IMR-90 (cell line): Measurements from ENCODE around the gene OSBP2. TPM values are rescaled to one million over a fixed set of nuclear protein-coding genes. Genes with fewer than 3 reads are reported as not detected.

Experiments
- ATAC-seq: fragments of 200-7000 bp; cut with Tn5 transposase; 2 replicates; pipeline ENCODE4 v1.9.1; 2020; ENCODE audit warnings: low read depth, mild to moderate bottlenecking, moderate library complexity
- BruUV-seq: library from RNA; stranded (reverse); fragments of 400-500 nt; replicated peaks from 2 replicates; lab custom pipeline; 2021; lab: Mats Ljungman, UMichigan
- CTCF ChIA-PET: fragments of 300-600 bp; formaldehyde crosslinking; extraction: SDS; loops from one replicate; lab custom pipeline; 2021; ENCODE audit warnings: antibody characterized with exemption; lab: Yijun Ruan, JAX
- POLR2A ChIA-PET: fragments of 300-600 bp; sonication (Branson Sonifier 250); formaldehyde crosslinking; loops from one replicate; lab custom pipeline; 2022; ENCODE audit warnings: antibody characterized with exemption; ENCODE audit not compliant: unreplicated experiment; lab: Charles Lee
- DNase-seq: peaks from one replicate; pipeline ENCODE4 v3.0.0; 2013
- H2AFZ ChIP-seq: replicated peaks from 2 replicates; pipeline ENCODE3; 2013; ENCODE audit warnings: low read length, mild to moderate bottlenecking; ENCODE audit not compliant: poor library complexity
- H2AK5ac ChIP-seq: 2 replicates; pipeline ENCODE4 v1.6.1; 2013; ENCODE audit warnings: low read depth, low read length, inconsistent platforms
- H2AK9ac ChIP-seq: replicated peaks from 2 replicates; pipeline ENCODE3; 2013; ENCODE audit warnings: mild to moderate bottlenecking, low read depth, low read length, moderate library complexity; ENCODE audit not compliant: poor library complexity
- H2BK120ac ChIP-seq: 2 replicates; pipeline ENCODE4 v1.6.1; 2013; ENCODE audit warnings: low read depth, low read length, inconsistent platforms
- H2BK15ac ChIP-seq: 3 replicates; pipeline ENCODE4 v1.6.1; 2013; ENCODE audit warnings: low read depth, low read length, inconsistent platforms
- H2BK20ac ChIP-seq: 2 replicates; pipeline ENCODE4 v1.6.1; 2013; ENCODE audit warnings: low read depth, mild to moderate bottlenecking, inconsistent platforms, low read length, moderate library complexity
- H2BK5ac ChIP-seq: 2 replicates; pipeline ENCODE4 v1.6.1; 2013; ENCODE audit warnings: mild to moderate bottlenecking, low read depth, low read length, inconsistent platforms; ENCODE audit not compliant: poor library complexity, severe bottlenecking
- H3K14ac ChIP-seq: replicated peaks from 2 replicates; pipeline ENCODE4 v1.6.1; 2013; ENCODE audit warnings: low read depth, low read length, inconsistent platforms
- H3K18ac ChIP-seq: 2 replicates; pipeline ENCODE4 v1.6.1; 2013; ENCODE audit warnings: low read depth, low read length, control low read depth
- H3K23ac ChIP-seq: 2 replicates; pipeline ENCODE4 v1.6.1; 2013; ENCODE audit warnings: low read depth, low read length, inconsistent platforms
- H3K27ac ChIP-seq: 2 replicates; pipeline ENCODE4 v1.5.1; 2013; ENCODE audit warnings: mild to moderate bottlenecking, control low read depth, low read length; ENCODE audit not compliant: insufficient read depth
- H3K27me3 ChIP-seq: 2 replicates; pipeline ENCODE4 v1.6.1; 2013; ENCODE audit warnings: low read length; ENCODE audit not compliant: control insufficient read depth, insufficient read depth
- H3K36me3 ChIP-seq: 2 replicates; pipeline ENCODE4 v1.6.1; 2013; ENCODE audit warnings: low read length, mixed read lengths; ENCODE audit not compliant: control insufficient read depth, insufficient read depth
- H3K4ac ChIP-seq: 2 replicates; pipeline ENCODE4 v1.6.1; 2013; ENCODE audit warnings: low read depth, low read length, inconsistent platforms
- H3K4me1 ChIP-seq: 2 replicates; pipeline ENCODE4 v1.6.1; 2013; ENCODE audit warnings: low read length, mixed read lengths; ENCODE audit not compliant: control insufficient read depth, insufficient read depth
- H3K4me2 ChIP-seq: 2 replicates; pipeline ENCODE4 v1.6.1; 2013; ENCODE audit warnings: low read depth, mild to moderate bottlenecking, control low read depth, low read length, moderate library complexity
- H3K4me3 ChIP-seq: 2 replicates; pipeline ENCODE4 v1.5.1; 2013; ENCODE audit warnings: low read depth, mild to moderate bottlenecking, control low read depth, low read length, moderate library complexity; ENCODE audit not compliant: insufficient read depth
- H3K56ac ChIP-seq: 2 replicates; pipeline ENCODE4 v1.6.1; 2013; ENCODE audit warnings: low read length, inconsistent platforms; ENCODE audit not compliant: insufficient read depth; ENCODE audit errors: extremely low read depth
- H3K79me1 ChIP-seq, 2 experiments: 2 replicates each; pipeline ENCODE4 v1.6.1; 2013; ENCODE audit warnings: low read length in 2 of 2, inconsistent platforms in 1 of 2, low read depth in 1 of 2
- H3K9ac ChIP-seq: 2 replicates; pipeline ENCODE4 v1.6.1; 2013; ENCODE audit warnings: low read depth, low read length, control low read depth
- H3K9me1 ChIP-seq: 2 replicates; pipeline ENCODE4 v1.6.1; 2013; ENCODE audit warnings: low read length, inconsistent platforms; ENCODE audit not compliant: insufficient read depth
- H3K9me3 ChIP-seq: 2 replicates; pipeline ENCODE4 v1.6.1; 2013; ENCODE audit warnings: low read length; ENCODE audit not compliant: control insufficient read depth, insufficient read depth
- H4K20me1 ChIP-seq: 2 replicates; pipeline ENCODE4 v1.6.1; 2013; ENCODE audit warnings: low read length, inconsistent platforms; ENCODE audit not compliant: insufficient read depth
- H4K5ac ChIP-seq: 2 replicates; pipeline ENCODE4 v1.6.1; 2013; ENCODE audit warnings: mild to moderate bottlenecking, low read depth, low read length, control low read depth
- H4K8ac ChIP-seq, 2 experiments: 2 replicates each; pipeline ENCODE4 v1.6.1; 2013; ENCODE audit warnings: low read depth in 2 of 2, low read length in 2 of 2, control low read depth in 1 of 2, inconsistent platforms in 1 of 2
- H4K91ac ChIP-seq: 2 replicates; pipeline ENCODE4 v1.6.1; 2013; ENCODE audit warnings: low read depth, low read length, inconsistent platforms; ENCODE audit not compliant: insufficient read depth
- BHLHE40 ChIP-seq: fragments of 150-350 bp; IDR thresholded peaks from 2 replicates; pipeline ENCODE4 v1.6.1; 2016; ENCODE audit warnings: mild to moderate bottlenecking, low read depth, low read length
- CEBPB ChIP-seq: IDR thresholded peaks from 2 replicates; pipeline ENCODE4 v1.6.1; 2012; ENCODE audit warnings: low read depth, low read length, improper control_type of control experiment
- CHD1 ChIP-seq: IDR thresholded peaks from 2 replicates; pipeline ENCODE4 v1.6.1; 2012; ENCODE audit warnings: low read depth, low read length, improper control_type of control experiment
- FOS ChIP-seq: fragments of 150-350 bp; IDR thresholded peaks from 2 replicates; pipeline ENCODE4 v1.6.1; 2016; ENCODE audit warnings: low read depth, low read length
- MAFK ChIP-seq: IDR thresholded peaks from 2 replicates; pipeline ENCODE4 v1.6.1; 2012; ENCODE audit warnings: low read depth, low read length, improper control_type of control experiment
- MAZ ChIP-seq: IDR thresholded peaks from 2 replicates; pipeline ENCODE4 v1.6.1; 2012; ENCODE audit warnings: low read depth, mild to moderate bottlenecking, low read length, improper control_type of control experiment, moderate library complexity, borderline replicate concordance
- MXI1 ChIP-seq: IDR thresholded peaks from 2 replicates; pipeline ENCODE4 v1.6.1; 2012; ENCODE audit warnings: low read depth, mild to moderate bottlenecking, low read length, moderate library complexity, borderline replicate concordance
- NFE2L2 ChIP-seq: fragments of 150-350 bp; IDR thresholded peaks from 2 replicates; pipeline ENCODE4 v1.6.1; 2016; ENCODE audit warnings: low read depth, mild to moderate bottlenecking, low read length
- POLR2A ChIP-seq: IDR thresholded peaks from 2 replicates; pipeline ENCODE4 v1.6.1; 2012; ENCODE audit warnings: mild to moderate bottlenecking, low read depth, low read length
- RAD21 ChIP-seq: IDR thresholded peaks from 2 replicates; pipeline ENCODE4 v1.6.1; 2012; ENCODE audit warnings: low read length, improper control_type of control experiment
- RCOR1 ChIP-seq: IDR thresholded peaks from 2 replicates; pipeline ENCODE4 v1.6.1; 2012; ENCODE audit warnings: mild to moderate bottlenecking, low read length, improper control_type of control experiment; ENCODE audit not compliant: insufficient replicate concordance
- RFX5 ChIP-seq: IDR thresholded peaks from 2 replicates; pipeline ENCODE4 v1.8.0; 2012; ENCODE audit warnings: low read depth, mild to moderate bottlenecking, low read length, moderate library complexity
- SMC3 ChIP-seq: fragments of 150-350 bp; IDR thresholded peaks from 2 replicates; pipeline ENCODE4 v1.6.1; 2016; ENCODE audit warnings: low read depth, mild to moderate bottlenecking, antibody characterized with exemption, low read length, moderate library complexity
- WGBS, 2 experiments: methylation state at CpG; one replicate each; pipeline versions ENCODE4 v1.1.5 to v1.1.7; 2013; ENCODE audit warnings: missing lambda C conversion rate in 2 of 2; ENCODE audit not compliant: insufficient read length in 1 of 2; ENCODE audit errors: extremely low coverage in 2 of 2; 5-methylcytosine and 5-hydroxymethylcytosine counted together
- dilution Hi-C: fragments of 300-500 bp; cut with HindIII; formaldehyde crosslinking; loops from one replicate; pipeline ENCODE4 v1.14.3; 2018; ENCODE audit warnings: low sequenced_read_pairs; ENCODE audit not compliant: unreplicated experiment
- in situ Hi-C: fragments of 300-500 bp; cut with MboI; formaldehyde crosslinking; loops from 3 replicates; pipeline ENCODE4 v1.14.3; 2019; ENCODE audit warnings: low sequenced_read_pairs, inconsistent platforms, mixed read lengths
- intact Hi-C: fragments of 100-400 bp; cut with micrococcal nuclease; formaldehyde crosslinking; loops from 2 replicates; pipeline ENCODE4 v1.10.0; 2022
- polyA plus RNA-seq, 3 experiments: library from polyadenylated mRNA; depleted of rRNA; stranded (reverse); fragments of >200 nt; gene quantifications; 2 replicates each; pipeline ENCODE4 v1.2.3, GENCODE V29; 2012; ENCODE audit warnings: low replicate concordance in 1 of 3
- total RNA-seq: library from RNA; depleted of rRNA; stranded (reverse); fragments of >200 nt; gene quantifications from 2 replicates; pipeline ENCODE4 v1.2.3, GENCODE V29; 2012
- TF ChIP-seq, protein P1 (sequence below): conservative IDR thresholded peaks from 2 replicates; pipeline ENCODE4 v1.5.1; 2012; ENCODE audit warnings: mild to moderate bottlenecking, low read depth, low read length, improper control_type of control experiment
- TF ChIP-seq, protein P2 (sequence below): fragments of 150-350 bp; IDR thresholded peaks from 2 replicates; pipeline ENCODE4 v1.6.1; 2017; ENCODE audit warnings: mild to moderate bottlenecking, antibody characterized with exemption, low read length, low read depth

The OSBP2 gene
- total and polyA plus RNA-seq, 2 of the 4 experiments (the other 2 are of a cell fraction) = 1.8 to 2.2 TPM

DNA sequence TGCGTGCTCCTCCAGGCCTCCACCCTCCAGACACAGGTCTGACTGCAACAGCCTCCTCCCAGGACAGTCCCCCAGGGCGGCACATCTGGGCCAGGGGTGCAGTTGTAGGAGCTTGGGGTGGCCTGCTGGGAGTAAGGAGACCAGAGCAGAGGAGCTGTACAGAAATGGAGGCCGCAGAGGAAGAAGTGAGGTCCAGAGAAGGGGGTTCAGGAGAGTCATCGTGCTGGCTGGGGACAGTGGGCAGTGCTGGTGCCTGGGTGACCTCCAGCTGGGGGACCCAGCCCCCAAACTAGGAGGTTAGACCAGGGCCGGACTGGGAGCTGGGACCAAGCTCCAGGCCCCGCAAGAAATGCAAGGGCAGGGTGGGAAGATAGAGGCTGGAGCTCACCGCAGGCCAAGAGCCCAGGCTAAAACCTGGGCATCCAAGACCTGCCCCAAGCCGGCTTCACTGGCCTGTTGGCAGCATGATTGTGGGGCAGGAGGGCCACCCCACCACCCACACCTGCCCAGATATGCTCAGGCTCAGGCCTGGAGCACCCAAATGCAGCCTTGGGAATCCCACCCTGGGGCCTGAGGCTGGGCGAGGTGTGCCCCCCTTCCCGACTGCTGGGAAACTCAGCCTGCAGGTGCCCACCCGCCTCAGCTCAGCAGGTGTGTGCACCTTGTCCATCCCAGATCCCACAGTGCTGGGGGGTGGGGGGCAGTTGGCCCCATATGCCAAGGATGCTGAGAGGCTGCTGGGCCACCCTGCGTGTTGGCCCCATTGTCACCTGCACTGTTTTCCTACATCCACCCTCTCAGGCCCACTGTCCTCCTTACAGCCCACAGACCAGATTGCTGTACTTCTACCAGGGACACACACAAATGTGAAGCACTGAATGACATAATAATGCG lies 177.0 kb downstream of the OSBP2 start:
- Histone ChIP-seq H2AFZ (no peak overlapping the region), H4K20me1 (no peaks in the 10 kb centered on the region), H3K23ac (no peak overlapping the region), H2BK120ac (no peak overlapping the region), H3K9me3 (no peaks in the 10 kb centered on the region), H3K27me3 (no peaks in the 10 kb centered on the region), H2AK9ac (no peak overlapping the region), H3K27ac (no peak overlapping the region), H2BK20ac (no peak overlapping the region), H3K4me2 (no peak overlapping the region), H2AK5ac (no peak overlapping the region), H4K91ac (no peak overlapping the region), H3K4me3 (no peak overlapping the region), H2BK5ac (no peak overlapping the region), H3K4me1 (peaks cover 4% of the 10 kb centered on the region; the same call in 1 of the 2 replicates), H3K4ac (no peak overlapping the region), H3K14ac (no peak overlapping the region), H3K18ac (no peak overlapping the region), H4K8ac (no peak overlapping the region), H2BK15ac (no peak overlapping the region), H3K9ac (no peak overlapping the region), H3K9me1 (no peaks in the 10 kb centered on the region), H4K5ac (no peak overlapping the region), H3K56ac (no peak overlapping the region), H3K79me1 (no peaks in the 10 kb centered on the region), H3K36me3 (no peaks in the 10 kb centered on the region)
- dilution Hi-C loops = no loop called here
- CTCF ChIA-PET = interaction anchor here (0.6 kb wide), 1 partner anchor 8 kb away, joined by 6 read pairs; no protein-coding TSS in a partner anchor
- TF ChIP-seq FOS = no peak
- TF ChIP-seq RFX5 = no peak
- TF ChIP-seq SMC3 = no peak
- no peak for TF ChIP-seq NFE2L2
- no peak for TF ChIP-seq RCOR1
- TF ChIP-seq BHLHE40 = no peak
- no peak for TF ChIP-seq CHD1
- no peak for TF ChIP-seq MAZ
- TF ChIP-seq POLR2A = no peak
- TF ChIP-seq, protein P1, sequence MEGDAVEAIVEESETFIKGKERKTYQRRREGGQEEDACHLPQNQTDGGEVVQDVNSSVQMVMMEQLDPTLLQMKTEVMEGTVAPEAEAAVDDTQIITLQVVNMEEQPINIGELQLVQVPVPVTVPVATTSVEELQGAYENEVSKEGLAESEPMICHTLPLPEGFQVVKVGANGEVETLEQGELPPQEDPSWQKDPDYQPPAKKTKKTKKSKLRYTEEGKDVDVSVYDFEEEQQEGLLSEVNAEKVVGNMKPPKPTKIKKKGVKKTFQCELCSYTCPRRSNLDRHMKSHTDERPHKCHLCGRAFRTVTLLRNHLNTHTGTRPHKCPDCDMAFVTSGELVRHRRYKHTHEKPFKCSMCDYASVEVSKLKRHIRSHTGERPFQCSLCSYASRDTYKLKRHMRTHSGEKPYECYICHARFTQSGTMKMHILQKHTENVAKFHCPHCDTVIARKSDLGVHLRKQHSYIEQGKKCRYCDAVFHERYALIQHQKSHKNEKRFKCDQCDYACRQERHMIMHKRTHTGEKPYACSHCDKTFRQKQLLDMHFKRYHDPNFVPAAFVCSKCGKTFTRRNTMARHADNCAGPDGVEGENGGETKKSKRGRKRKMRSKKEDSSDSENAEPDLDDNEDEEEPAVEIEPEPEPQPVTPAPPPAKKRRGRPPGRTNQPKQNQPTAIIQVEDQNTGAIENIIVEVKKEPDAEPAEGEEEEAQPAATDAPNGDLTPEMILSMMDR = no peak
- TF ChIP-seq CEBPB = no peak
- TF ChIP-seq, protein P2, sequence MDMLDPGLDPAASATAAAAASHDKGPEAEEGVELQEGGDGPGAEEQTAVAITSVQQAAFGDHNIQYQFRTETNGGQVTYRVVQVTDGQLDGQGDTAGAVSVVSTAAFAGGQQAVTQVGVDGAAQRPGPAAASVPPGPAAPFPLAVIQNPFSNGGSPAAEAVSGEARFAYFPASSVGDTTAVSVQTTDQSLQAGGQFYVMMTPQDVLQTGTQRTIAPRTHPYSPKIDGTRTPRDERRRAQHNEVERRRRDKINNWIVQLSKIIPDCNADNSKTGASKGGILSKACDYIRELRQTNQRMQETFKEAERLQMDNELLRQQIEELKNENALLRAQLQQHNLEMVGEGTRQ = no peak
- TF ChIP-seq MXI1 = no peak
- no peak for TF ChIP-seq RAD21
- TF ChIP-seq MAFK = no peak
- POLR2A ChIA-PET = no interaction called here
- BruUV-seq = no TSS peak
- ATAC-seq (no peak), DNase-seq (no peak)
- 81% methylated on average over 3 of the region's 13 CpGs; no CpG with 5 or more reads in 1 of the 2 experiments for WGBS, 2 experiments
- in situ Hi-C loops = no loop called here
- intact Hi-C loops = no loop called here
